Tongue (tissue), 1 donor: ENCODE results near the gene ZSCAN5C. TPM values are rescaled to one million over a fixed set of nuclear protein-coding genes. Genes with fewer than 3 reads are reported as not detected.

Experiments used
- total RNA-seq: library from RNA; depleted of rRNA; stranded (reverse); fragments of >200 nt; gene quantifications from one replicate; pipeline ENCODE4 v1.2.3, GENCODE V29; 2014

Gene ZSCAN5C
- total RNA-seq, 1 donor from 2014 or later: not detected

Other genes starting within 250 kb of the ZSCAN5C start
- gene NLRP5, start 215.5 kb upstream of the ZSCAN5C start, total RNA-seq: not detected
- 21.8 TPM for gene ZNF787, start 81.0 kb upstream of the ZSCAN5C start, total RNA-seq
- gene ZNF444, start 61.0 kb upstream of the ZSCAN5C start, total RNA-seq: 8.0 TPM
- not detected for gene GALP, start 26.3 kb upstream of the ZSCAN5C start, total RNA-seq
- not detected for gene ZSCAN5B, start 4.5 kb upstream of the ZSCAN5C start, total RNA-seq
- gene EDDM13, start 70.5 kb downstream of the ZSCAN5C start, total RNA-seq: not detected
- 1.8 TPM for gene ZSCAN5A, start 112.6 kb downstream of the ZSCAN5C start, total RNA-seq
- 3.4 TPM for gene ZNF582, start 191.3 kb downstream of the ZSCAN5C start, total RNA-seq
- gene ZNF583, start 202.1 kb downstream of the ZSCAN5C start, total RNA-seq: 8.1 TPM